WTC11 (cell line): ENCODE results near the gene CLHC1.

Source experiments
- GABPB1 ChIP-seq: sonication (generic); formaldehyde crosslinking; IDR thresholded peaks from 2 replicates; pipeline ENCODE4 v1.8.1; 2023; ENCODE audit warnings: mild to moderate bottlenecking, missing genetic modification reagents
- NR3C1 ChIP-seq: sonication (generic); formaldehyde crosslinking; conservative IDR thresholded peaks from 2 replicates; pipeline ENCODE4 v1.8.1; 2023; ENCODE audit warnings: low read depth, mild to moderate bottlenecking, missing genetic modification reagents
- RELA ChIP-seq: sonication (generic); formaldehyde crosslinking; IDR thresholded peaks from 2 replicates; pipeline ENCODE4 v1.8.1; 2022; ENCODE audit warnings: missing genetic modification reagents, mild to moderate bottlenecking, borderline replicate concordance
- TEAD4 ChIP-seq: sonication (generic); formaldehyde crosslinking; IDR thresholded peaks from 2 replicates; pipeline ENCODE4 v1.8.0; 2022; ENCODE audit warnings: mild to moderate bottlenecking, missing genetic modification reagents
- TF ChIP-seq, protein P1 (sequence below): sonication (generic); formaldehyde crosslinking; conservative IDR thresholded peaks from 2 replicates; pipeline ENCODE4 v1.8.1; 2022; ENCODE audit warnings: mild to moderate bottlenecking, missing genetic modification reagents
- TF ChIP-seq, protein P2 (sequence below): fragments of 200-600 bp; IDR thresholded peaks from 2 replicates; pipeline ENCODE4 v1.8.0; 2022; ENCODE audit warnings: antibody characterized with exemption
- TF ChIP-seq, protein P3 (sequence below): sonication (generic); formaldehyde crosslinking; conservative IDR thresholded peaks from 2 replicates; pipeline ENCODE4 v1.8.1; 2023; ENCODE audit warnings: mild to moderate bottlenecking, low read depth, missing genetic modification reagents, moderate library complexity
- TF ChIP-seq, protein P4 (sequence below): sonication (generic); formaldehyde crosslinking; IDR thresholded peaks from 2 replicates; pipeline ENCODE4 v1.8.1; 2022; ENCODE audit warnings: low read depth, missing genetic modification reagents, borderline replicate concordance
- TF ChIP-seq, protein P5 (sequence below): sonication (generic); formaldehyde crosslinking; IDR thresholded peaks from 2 replicates; pipeline ENCODE4 v1.8.1; 2022; ENCODE audit warnings: low read depth, mild to moderate bottlenecking, moderate library complexity, missing genetic modification reagents, borderline replicate concordance

DNA sequence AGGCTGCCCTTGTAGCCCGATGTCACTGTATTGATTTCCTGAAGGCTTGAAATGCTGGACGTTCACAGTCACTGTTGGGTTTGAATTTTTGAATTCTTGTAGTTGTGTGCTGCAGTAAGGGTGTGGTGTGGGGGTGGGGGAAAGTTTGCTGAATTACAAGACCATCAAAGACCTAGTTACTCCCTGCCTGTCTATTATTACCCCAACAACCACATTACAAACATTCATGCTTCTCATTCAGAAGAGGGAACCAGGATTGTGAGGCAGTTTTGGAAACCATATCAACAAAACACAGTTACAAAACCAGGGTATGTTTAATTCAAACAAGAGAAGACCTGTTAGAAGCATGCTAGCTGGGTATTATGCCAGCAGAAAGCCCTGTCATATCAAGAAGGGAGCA, 85.8 kb downstream of the CLHC1 start:
- TF ChIP-seq TEAD4 (CRISPR knock-in tag) (no peak), GABPB1 (CRISPR knock-in tag) (no peak), NR3C1 (no peak), RELA (CRISPR knock-in tag) (no peak)
- TF ChIP-seq, protein P1, sequence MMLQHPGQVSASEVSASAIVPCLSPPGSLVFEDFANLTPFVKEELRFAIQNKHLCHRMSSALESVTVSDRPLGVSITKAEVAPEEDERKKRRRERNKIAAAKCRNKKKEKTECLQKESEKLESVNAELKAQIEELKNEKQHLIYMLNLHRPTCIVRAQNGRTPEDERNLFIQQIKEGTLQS (CRISPR knock-in tag) = no peak
- TF ChIP-seq, protein P2, sequence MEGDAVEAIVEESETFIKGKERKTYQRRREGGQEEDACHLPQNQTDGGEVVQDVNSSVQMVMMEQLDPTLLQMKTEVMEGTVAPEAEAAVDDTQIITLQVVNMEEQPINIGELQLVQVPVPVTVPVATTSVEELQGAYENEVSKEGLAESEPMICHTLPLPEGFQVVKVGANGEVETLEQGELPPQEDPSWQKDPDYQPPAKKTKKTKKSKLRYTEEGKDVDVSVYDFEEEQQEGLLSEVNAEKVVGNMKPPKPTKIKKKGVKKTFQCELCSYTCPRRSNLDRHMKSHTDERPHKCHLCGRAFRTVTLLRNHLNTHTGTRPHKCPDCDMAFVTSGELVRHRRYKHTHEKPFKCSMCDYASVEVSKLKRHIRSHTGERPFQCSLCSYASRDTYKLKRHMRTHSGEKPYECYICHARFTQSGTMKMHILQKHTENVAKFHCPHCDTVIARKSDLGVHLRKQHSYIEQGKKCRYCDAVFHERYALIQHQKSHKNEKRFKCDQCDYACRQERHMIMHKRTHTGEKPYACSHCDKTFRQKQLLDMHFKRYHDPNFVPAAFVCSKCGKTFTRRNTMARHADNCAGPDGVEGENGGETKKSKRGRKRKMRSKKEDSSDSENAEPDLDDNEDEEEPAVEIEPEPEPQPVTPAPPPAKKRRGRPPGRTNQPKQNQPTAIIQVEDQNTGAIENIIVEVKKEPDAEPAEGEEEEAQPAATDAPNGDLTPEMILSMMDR = no peak
- TF ChIP-seq, protein P3, sequence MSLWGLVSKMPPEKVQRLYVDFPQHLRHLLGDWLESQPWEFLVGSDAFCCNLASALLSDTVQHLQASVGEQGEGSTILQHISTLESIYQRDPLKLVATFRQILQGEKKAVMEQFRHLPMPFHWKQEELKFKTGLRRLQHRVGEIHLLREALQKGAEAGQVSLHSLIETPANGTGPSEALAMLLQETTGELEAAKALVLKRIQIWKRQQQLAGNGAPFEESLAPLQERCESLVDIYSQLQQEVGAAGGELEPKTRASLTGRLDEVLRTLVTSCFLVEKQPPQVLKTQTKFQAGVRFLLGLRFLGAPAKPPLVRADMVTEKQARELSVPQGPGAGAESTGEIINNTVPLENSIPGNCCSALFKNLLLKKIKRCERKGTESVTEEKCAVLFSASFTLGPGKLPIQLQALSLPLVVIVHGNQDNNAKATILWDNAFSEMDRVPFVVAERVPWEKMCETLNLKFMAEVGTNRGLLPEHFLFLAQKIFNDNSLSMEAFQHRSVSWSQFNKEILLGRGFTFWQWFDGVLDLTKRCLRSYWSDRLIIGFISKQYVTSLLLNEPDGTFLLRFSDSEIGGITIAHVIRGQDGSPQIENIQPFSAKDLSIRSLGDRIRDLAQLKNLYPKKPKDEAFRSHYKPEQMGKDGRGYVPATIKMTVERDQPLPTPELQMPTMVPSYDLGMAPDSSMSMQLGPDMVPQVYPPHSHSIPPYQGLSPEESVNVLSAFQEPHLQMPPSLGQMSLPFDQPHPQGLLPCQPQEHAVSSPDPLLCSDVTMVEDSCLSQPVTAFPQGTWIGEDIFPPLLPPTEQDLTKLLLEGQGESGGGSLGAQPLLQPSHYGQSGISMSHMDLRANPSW = no peak
- TF ChIP-seq, protein P4, sequence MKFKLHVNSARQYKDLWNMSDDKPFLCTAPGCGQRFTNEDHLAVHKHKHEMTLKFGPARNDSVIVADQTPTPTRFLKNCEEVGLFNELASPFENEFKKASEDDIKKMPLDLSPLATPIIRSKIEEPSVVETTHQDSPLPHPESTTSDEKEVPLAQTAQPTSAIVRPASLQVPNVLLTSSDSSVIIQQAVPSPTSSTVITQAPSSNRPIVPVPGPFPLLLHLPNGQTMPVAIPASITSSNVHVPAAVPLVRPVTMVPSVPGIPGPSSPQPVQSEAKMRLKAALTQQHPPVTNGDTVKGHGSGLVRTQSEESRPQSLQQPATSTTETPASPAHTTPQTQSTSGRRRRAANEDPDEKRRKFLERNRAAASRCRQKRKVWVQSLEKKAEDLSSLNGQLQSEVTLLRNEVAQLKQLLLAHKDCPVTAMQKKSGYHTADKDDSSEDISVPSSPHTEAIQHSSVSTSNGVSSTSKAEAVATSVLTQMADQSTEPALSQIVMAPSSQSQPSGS (CRISPR knock-in tag) = no peak
- TF ChIP-seq, protein P5, sequence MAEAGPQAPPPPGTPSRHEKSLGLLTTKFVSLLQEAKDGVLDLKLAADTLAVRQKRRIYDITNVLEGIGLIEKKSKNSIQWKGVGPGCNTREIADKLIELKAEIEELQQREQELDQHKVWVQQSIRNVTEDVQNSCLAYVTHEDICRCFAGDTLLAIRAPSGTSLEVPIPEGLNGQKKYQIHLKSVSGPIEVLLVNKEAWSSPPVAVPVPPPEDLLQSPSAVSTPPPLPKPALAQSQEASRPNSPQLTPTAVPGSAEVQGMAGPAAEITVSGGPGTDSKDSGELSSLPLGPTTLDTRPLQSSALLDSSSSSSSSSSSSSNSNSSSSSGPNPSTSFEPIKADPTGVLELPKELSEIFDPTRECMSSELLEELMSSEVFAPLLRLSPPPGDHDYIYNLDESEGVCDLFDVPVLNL (CRISPR knock-in tag) = no peak
